Ramos (cell line): Measurements from ENCODE around the gene TSHZ2.

ENCODE experiments used
- in situ Hi-C: fragments of 300-500 bp; cut with MboI; formaldehyde crosslinking; loops from one replicate; pipeline ENCODE4 v1.14.3; 2022; ENCODE audit warnings: low sequenced_read_pairs; ENCODE audit not compliant: unreplicated experiment

The TSHZ2 gene

GRCh38 chr20:53292347-53292746 is 320.2 kb downstream of the TSHZ2 start:
- in situ Hi-C loops: no loop called here

DNA sequence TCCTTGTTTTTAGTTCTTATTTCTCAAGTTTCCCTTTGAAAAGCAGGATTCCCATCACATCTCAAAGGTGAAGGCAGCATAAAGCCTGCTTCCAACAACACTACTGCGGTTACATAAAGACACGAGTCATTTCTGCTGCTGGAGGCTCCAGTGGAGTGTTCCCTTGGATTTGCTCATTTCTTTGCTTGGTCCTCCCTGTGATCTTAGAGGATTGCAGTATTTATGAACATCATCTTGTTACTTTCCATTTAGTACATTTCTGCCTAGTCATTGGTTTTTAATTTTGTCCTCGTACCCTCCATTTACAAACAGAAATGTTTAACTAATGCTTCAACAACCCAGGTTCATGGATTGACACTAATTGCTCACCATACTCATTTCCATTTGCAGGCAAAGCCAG is 322.6 kb downstream of the TSHZ2 start:
- in situ Hi-C loops: no loop called here

DNA sequence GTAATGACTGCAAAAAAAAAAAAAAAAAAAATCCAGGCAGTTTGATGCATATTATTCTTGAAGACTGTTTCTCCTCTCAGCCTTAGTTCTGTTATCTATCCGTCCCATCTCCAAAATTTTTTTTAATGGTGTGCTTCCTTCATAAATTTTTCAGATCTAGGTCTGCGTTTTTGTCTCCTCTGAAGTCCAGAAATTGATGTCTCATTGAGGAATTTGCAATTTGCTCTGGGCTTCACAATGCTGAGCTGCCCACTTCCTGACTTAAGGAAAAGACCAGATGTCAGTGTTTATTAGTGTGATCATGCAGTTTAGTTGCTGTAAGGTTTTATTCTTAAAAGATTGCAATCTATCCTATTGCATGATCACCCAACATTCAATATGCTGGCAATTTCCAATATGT is 323.9 kb downstream of the TSHZ2 start:
- in situ Hi-C loops: no loop called here

GRCh38 chr20:53296451-53297153 is 324.4 kb downstream of the TSHZ2 start:
- in situ Hi-C loops: no loop called here

GRCh38 chr20:53297154-53297529 is 325.0 kb downstream of the TSHZ2 start:
- in situ Hi-C loops: no loop called here

GRCh38 chr20:53298260-53298659 is 326.1 kb downstream of the TSHZ2 start:
- in situ Hi-C loops: no loop called here

DNA sequence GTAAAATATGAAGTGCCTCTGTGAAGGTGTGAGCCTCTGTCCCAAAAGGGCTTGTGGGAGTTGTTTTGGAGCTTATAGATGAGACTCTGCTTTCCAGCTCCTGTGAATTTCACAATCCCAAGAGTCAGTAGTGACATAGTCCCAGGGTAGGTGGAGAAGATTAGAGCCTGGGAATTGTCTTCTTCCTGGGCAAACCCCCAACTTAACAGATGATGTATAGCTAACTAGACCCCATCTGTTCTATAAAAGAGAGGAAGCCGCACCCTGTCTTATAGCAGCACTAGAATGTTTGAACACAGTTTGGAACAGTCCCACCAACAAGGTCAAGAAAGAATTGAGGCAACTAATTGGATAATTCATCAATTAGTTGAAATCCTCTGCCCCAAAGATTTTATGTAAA is 326.8 kb downstream of the TSHZ2 start:
- in situ Hi-C loops: no loop called here

DNA sequence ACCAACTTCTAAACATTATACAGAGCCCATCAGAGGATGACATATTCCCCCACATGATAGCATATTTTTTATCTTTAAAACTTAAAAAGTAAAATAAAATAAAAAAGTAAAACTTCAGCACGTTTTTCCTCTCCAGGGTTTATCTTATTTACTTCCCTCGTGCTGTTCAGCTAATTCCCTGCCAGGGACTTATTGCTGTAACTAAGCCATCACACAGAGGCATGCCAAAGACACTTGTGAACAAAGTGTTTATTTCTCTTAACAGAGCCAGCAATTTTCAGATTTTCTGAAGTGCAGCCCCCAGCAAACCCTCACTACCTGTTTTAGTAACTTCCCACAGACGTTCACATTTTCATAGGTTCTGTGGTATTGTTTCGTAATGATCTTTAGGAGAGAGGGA is 327.7 kb downstream of the TSHZ2 start:
- in situ Hi-C loops: no loop called here

DNA sequence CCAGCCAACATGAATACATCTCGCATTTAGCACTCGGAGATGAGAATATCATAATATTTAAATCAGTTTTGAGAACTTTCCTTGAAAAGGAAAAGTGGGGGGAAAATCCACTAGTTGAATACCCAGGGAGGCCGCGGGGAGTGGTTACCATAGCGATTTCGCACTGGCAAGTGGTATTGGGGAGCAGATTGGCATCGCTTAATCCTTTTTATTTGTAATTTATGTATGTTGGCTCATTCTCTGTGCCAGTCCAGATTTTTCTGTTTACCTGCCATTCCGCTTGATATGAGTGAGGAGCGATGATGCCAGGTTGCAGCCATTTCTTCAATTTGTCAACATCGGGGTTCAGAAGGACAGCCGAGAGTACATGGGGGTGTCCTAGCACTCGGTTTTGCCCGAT is 329.7 kb downstream of the TSHZ2 start:
- in situ Hi-C loops: no loop called here

- in situ Hi-C loops: no loop called here
Measured at GRCh38 chr20:53302695-53303412, 330.7 kb downstream of the TSHZ2 start.

DNA sequence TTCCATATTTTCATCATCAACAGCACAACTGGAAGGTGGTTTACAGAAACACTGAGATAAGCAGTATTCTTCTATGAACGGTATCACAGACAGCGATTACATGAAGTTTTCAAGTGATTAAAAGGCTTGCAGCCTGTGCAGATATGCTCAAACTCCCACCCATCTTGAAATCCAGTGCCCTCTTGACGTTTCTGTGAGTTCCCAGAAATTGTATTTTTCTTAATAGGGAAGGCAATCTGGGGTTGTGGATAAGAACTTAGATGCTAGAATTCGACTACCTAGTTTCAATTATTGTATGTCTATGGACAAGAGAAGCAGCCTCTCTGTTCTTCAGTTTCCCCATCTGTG is 331.2 kb downstream of the TSHZ2 start:
- in situ Hi-C loops: no loop called here

GRCh38 chr20:53304146-53304545 is 332.0 kb downstream of the TSHZ2 start:
- in situ Hi-C loops: no loop called here

DNA sequence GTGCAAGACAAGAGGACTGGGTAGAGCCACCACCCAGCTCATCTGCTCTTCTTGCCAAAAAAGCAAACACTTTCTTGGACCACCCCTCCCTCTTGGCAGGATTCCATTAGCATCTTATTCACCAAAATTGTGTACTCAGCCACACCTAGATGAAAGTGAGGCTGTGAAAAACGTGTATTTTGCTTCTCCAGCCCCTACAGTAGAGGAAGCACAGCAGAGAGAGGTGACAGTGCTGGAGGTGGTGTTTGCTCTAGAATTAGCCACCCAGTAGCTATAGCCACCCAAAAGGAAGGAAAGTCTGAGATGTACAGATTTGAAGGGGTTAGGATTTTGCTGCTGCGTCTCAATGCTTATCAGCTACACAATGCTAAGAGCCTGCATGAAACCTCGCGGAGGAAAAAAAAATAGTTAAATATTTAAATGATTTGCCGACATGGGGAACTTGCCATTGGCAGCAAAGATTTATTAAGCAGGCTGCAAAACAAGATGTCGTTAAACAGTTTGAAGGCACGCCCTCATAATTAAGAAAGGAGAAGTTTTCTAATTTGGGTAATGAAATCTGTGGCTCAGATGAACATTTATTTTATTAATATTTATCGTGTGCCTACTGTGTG is 334.1 kb downstream of the TSHZ2 start:
- in situ Hi-C loops: no loop called here

- in situ Hi-C loops: no loop called here
Measured at GRCh38 chr20:53307964-53308597, 335.9 kb downstream of the TSHZ2 start.

DNA sequence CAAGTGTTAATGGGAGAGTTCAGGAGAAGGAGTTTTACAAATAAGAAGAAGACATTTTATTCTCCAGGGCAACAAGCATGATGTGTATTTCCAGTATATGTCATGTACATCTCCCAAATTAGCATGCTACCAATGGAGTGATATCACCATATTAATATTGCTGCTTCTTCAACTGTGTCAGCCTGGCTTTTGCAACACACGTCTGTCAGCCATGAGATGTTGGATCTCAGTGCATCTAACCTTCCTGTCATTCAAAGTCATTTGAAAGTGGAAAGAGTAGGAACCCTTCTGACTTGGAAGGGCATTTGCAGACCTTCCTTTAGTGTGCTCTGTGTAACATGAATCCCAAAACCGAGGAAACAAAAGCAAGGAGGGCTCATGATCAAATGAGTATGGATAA is 337.4 kb downstream of the TSHZ2 start:
- in situ Hi-C loops: no loop called here

GRCh38 chr20:53312957-53313356 is 340.8 kb downstream of the TSHZ2 start:
- in situ Hi-C loops: no loop called here

DNA sequence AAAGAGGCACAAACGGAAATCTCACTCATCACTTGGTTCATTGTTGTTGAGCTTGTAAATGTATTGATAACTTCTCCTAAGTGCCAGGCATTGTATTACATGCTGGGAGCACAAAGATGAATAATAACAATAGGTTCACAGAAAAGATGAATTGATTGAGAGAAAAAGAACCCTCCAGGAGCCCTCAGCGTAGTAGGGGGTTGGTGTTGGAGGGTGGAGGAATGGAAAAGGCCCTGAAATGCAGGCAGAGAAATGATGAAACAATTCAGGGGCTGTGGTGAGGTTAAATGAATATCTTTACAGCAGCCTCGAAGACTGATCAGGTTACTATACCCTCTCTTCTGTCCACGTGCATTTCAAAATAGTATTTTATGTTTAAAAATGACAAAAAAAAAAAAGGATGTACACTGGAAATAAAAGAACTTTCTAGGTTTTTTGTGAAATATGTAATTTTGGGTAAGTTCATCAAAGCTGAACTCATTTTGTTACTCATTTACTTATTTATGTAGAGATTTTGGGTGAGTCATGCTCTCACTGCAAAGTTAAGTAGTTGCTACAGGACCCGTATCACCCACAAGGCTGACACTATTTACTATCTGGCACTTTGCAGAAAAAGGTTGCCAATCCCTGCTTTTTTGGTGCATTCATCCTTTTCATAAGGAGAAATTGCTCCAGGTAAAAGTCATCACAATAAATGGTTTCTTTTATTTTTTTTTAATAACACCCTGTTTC is 344.2 kb downstream of the TSHZ2 start:
- in situ Hi-C loops: no loop called here

- in situ Hi-C loops: no loop called here
Measured at GRCh38 chr20:53319200-53319599, 347.0 kb downstream of the TSHZ2 start.

DNA sequence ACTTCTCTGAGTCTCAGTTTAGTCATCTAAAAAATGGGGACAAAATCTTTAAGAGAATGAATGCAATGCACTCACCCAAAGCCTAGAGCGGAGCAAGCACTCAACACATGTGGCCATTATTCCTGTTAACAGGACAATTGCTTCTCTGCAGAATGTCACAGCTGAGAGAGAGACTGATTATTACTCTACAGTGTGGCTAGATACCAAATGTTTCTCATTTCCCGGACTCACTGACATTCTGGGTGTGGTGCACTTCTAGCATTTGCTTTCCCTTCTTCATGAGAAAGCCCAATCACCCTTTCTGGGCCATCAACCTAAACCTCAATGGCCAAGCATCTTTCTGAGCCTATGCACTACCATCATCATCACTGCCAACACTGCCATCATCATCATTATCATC is 347.6 kb downstream of the TSHZ2 start:
- in situ Hi-C loops: no loop called here

DNA sequence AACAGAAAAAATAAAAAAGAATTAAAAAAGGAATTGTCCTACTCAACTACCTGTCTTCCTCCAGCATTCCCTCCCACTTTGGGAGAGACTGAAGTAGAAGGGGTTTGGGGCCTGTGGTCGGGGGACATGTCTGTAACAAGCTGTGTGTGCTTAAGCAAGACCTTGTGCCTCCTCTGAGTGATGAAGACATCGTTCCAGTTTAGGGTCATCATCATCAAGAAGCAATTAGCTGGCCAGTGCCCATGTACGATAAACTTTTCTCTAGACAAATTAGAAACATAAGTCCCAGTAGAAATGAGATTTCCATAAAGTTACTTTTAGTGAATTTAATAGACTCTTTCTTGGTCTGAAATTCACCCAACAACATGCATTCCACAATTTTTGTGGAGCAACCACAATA is 348.5 kb downstream of the TSHZ2 start:
- in situ Hi-C loops: no loop called here

- in situ Hi-C loops: no loop called here
Measured at GRCh38 chr20:53321596-53321995, 349.4 kb downstream of the TSHZ2 start.
